GM12878 (cell line): ENCODE results near the gene BRME1. TPM values are rescaled to one million over a fixed set of nuclear protein-coding genes. Genes with fewer than 3 reads are reported as not detected.

Source experiments
- CEBPB ChIP-seq, 2 experiments: fragments of 150-350 bp in 1 of 2; IDR thresholded peaks; 2 replicates each; pipeline ENCODE4 v1.6.1; 2012 to 2014; ENCODE audit warnings: low read depth in 2 of 2, low read length in 2 of 2, borderline replicate concordance in 1 of 2, inconsistent platforms in 1 of 2
- HDAC6 ChIP-seq: fragments of 200-600 bp; sonication (generic); IDR thresholded peaks from one replicate; pipeline ENCODE4 v1.8.0; 2017; ENCODE audit warnings: antibody characterized with exemption; ENCODE audit not compliant: unreplicated experiment
- IRF4 ChIP-seq: IDR thresholded peaks from 2 replicates; pipeline ENCODE4 v1.6.1; 2011; ENCODE audit warnings: low read depth, low read length
- JUNB ChIP-seq: IDR thresholded peaks from 2 replicates; pipeline ENCODE4 v1.6.1; 2016; ENCODE audit warnings: antibody characterized with exemption, mild to moderate bottlenecking
- JUND ChIP-seq: IDR thresholded peaks from 2 replicates; pipeline ENCODE4 v1.6.1; 2012; ENCODE audit warnings: low read depth, mild to moderate bottlenecking, low read length, improper control_type of control experiment, moderate library complexity
- KDM1A ChIP-seq: fragments of 200-600 bp; sonication (generic); IDR thresholded peaks from 2 replicates; pipeline ENCODE4 v1.6.1; 2016; ENCODE audit warnings: borderline replicate concordance
- KLF5 ChIP-seq: fragments of 450-650 bp; IDR thresholded peaks from 2 replicates; pipeline ENCODE4 v1.6.1; 2014; ENCODE audit warnings: mild to moderate bottlenecking; ENCODE audit not compliant: partially characterized antibody
- MEF2A ChIP-seq: IDR thresholded peaks from 2 replicates; pipeline ENCODE4 v1.6.1; 2011; ENCODE audit warnings: low read depth, mild to moderate bottlenecking, low read length, moderate library complexity; ENCODE audit not compliant: insufficient read depth
- MYB ChIP-seq: fragments of 150-350 bp; IDR thresholded peaks from 2 replicates; pipeline ENCODE4 v1.6.1; 2014; ENCODE audit warnings: mild to moderate bottlenecking, low read depth, low read length, borderline replicate concordance
- MYC ChIP-seq: IDR thresholded peaks from 2 replicates; pipeline ENCODE4 v1.6.1; 2011; ENCODE audit warnings: mild to moderate bottlenecking, low read length, moderate library complexity, inconsistent platforms; ENCODE audit not compliant: insufficient read depth, insufficient replicate concordance, insufficient read length, severe bottlenecking
- NBN ChIP-seq: fragments of 450-650 bp; IDR thresholded peaks from 2 replicates; pipeline ENCODE4 v1.6.1; 2016
- NFYB ChIP-seq: IDR thresholded peaks from 2 replicates; pipeline ENCODE4 v1.6.1; 2011; ENCODE audit warnings: low read depth, mild to moderate bottlenecking, low read length, improper control_type of control experiment, moderate library complexity; ENCODE audit not compliant: insufficient read depth
- PKNOX1 ChIP-seq: fragments of 450-650 bp; IDR thresholded peaks from 2 replicates; pipeline ENCODE4 v1.6.1; 2016; ENCODE audit warnings: mild to moderate bottlenecking
- RELA ChIP-seq: fragments of 450-650 bp; IDR thresholded peaks from 2 replicates; pipeline ENCODE4 v1.8.0; 2014; ENCODE audit warnings: borderline replicate concordance; ENCODE audit not compliant: partially characterized antibody
- TAF1 ChIP-seq: IDR thresholded peaks from 2 replicates; pipeline ENCODE4 v1.6.1; 2011; ENCODE audit warnings: mild to moderate bottlenecking, low read depth, low read length, borderline replicate concordance
- TARDBP ChIP-seq: IDR thresholded peaks from 2 replicates; pipeline ENCODE4 v1.6.1; 2016; ENCODE audit warnings: borderline replicate concordance
- TBL1XR1 ChIP-seq: IDR thresholded peaks from 2 replicates; pipeline ENCODE4 v1.6.1; 2012; ENCODE audit warnings: low read depth, low read length, improper control_type of control experiment
- ZNF217 ChIP-seq: fragments of 450-650 bp; IDR thresholded peaks from 2 replicates; pipeline ENCODE4 v1.6.1; 2017; ENCODE audit warnings: antibody characterized with exemption, mild to moderate bottlenecking
- polyA plus RNA-seq, 11 experiments: library from polyadenylated mRNA; depleted of rRNA in 4 of 11; unstranded in 6 of 11; stranded (reverse) in 5 of 11; fragments of >200 nt; fragmentation: Nextera tagmentation in 4 of 11; fragmentation: Illumina TruSeq in 1 of 11; extraction: Ambion mirVana in 4 of 11; extraction: Trizol in 1 of 11; gene quantifications; 1 replicate in 1 of 11; 2 replicates in 10 of 11; pipeline versions ENCODE4 v1.2.1 to v1.2.3, GENCODE V29; 2011 to 2016; ENCODE audit warnings: inconsistent platforms in 2 of 11, missing spikeins in 2 of 11, low read depth in 1 of 11
- total RNA-seq, 4 experiments: library from RNA; depleted of rRNA in 3 of 4; stranded (reverse); fragments of >200 nt in 3 of 4; fragmentation: Illumina TruSeq in 1 of 4; extraction: Trizol in 1 of 4; gene quantifications; 2 replicates each; pipeline versions ENCODE4 v1.2.1 to v1.2.3, GENCODE V29; 2013 to 2021
- TF ChIP-seq, protein P1 (sequence below): fragments of 450-650 bp; formaldehyde crosslinking; IDR thresholded peaks from 2 replicates; pipeline ENCODE4 v1.4.0; 2020; ENCODE audit warnings: mild to moderate bottlenecking, moderate library complexity
- TF ChIP-seq, protein P2 (sequence below): IDR thresholded peaks from 2 replicates; pipeline ENCODE4 v1.6.1; 2011; ENCODE audit warnings: mild to moderate bottlenecking, low read depth, low read length, moderate library complexity; ENCODE audit not compliant: insufficient replicate concordance
- TF ChIP-seq, protein P3 (sequence below): fragments of 450-650 bp; IDR thresholded peaks from 2 replicates; pipeline ENCODE4 v1.6.1; 2017; ENCODE audit warnings: mild to moderate bottlenecking, low read depth, inconsistent platforms; ENCODE audit not compliant: poor library complexity, severe bottlenecking

Gene BRME1
- total and polyA plus RNA-seq, 10 of the 15 experiments (the other 5 are each of a cell fraction or from before 2014, with no cell fraction given), result 0.07 to 2.2 (median 1.1) TPM; not detected in 1

DNA sequence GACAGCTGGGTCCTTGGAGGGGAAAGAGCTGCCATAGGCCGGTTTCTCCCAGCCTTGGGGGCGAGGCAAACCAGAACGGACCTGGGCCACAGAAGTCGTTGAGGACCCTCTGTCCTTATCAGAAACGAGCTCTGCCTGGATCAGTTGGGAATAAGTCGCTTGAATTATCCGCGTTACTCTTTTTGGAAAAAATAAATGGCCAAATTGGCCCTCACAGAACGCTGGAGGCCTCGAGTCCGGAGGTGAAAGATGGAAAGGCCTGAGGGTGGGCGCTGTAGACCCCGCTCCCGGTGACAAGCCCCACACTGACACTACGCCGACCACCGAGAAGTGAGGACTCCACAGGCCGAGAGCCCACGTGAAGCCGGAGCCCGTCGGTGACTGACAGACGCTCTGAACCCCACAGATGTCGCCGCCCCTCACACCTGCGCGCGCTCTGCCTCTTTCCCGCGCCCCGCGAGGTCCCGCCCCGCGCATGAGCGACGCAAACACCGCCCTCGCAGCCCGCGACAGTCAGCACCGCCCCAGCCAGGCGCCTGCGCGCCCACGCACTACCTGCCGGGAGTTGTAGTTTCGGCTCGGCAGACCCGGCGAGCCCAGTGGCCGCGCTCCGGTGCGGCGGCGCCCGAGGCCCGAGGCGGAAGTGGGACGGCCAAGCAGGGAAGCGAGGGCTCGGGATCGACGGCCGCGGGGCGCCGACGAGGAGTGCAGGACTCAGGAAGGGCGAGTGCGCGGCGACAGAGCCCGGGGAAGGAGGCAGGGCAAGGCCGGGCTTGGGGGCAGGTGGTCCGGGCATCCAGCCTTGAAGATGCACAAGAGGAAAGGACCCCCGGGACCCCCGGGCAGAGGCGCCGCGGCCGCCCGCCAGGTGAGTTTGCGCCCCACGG, at the start of gene BRME1, which contains the start of gene CC2D1A (continued):
- TF ChIP-seq, protein P1, sequence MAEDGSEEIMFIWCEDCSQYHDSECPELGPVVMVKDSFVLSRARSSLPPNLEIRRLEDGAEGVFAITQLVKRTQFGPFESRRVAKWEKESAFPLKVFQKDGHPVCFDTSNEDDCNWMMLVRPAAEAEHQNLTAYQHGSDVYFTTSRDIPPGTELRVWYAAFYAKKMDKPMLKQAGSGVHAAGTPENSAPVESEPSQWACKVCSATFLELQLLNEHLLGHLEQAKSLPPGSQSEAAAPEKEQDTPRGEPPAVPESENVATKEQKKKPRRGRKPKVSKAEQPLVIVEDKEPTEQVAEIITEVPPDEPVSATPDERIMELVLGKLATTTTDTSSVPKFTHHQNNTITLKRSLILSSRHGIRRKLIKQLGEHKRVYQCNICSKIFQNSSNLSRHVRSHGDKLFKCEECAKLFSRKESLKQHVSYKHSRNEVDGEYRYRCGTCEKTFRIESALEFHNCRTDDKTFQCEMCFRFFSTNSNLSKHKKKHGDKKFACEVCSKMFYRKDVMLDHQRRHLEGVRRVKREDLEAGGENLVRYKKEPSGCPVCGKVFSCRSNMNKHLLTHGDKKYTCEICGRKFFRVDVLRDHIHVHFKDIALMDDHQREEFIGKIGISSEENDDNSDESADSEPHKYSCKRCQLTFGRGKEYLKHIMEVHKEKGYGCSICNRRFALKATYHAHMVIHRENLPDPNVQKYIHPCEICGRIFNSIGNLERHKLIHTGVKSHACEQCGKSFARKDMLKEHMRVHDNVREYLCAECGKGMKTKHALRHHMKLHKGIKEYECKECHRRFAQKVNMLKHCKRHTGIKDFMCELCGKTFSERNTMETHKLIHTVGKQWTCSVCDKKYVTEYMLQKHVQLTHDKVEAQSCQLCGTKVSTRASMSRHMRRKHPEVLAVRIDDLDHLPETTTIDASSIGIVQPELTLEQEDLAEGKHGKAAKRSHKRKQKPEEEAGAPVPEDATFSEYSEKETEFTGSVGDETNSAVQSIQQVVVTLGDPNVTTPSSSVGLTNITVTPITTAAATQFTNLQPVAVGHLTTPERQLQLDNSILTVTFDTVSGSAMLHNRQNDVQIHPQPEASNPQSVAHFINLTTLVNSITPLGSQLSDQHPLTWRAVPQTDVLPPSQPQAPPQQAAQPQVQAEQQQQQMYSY (CRISPR knock-in tag), result no peak
- TF ChIP-seq JUNB (no peak), TBL1XR1 (no peak), ZNF217 (no peak), MYC (no peak), MYB (no peak), CEBPB (IDR thresholded peaks at IDR 0.05; ENCODE audit: borderline replicate concordance in 1 of 2, low read depth in 2 of 2, low read length in 2 of 2) (no peak), PKNOX1 (peak; percentile 95), IRF4 (no peak), HDAC6 (no peak), JUND (no peak), TARDBP (no peak; the same call in 1 of the 2 replicates), NBN (no peak), KDM1A (no peak), TAF1 (no peak), MEF2A (no peak), KLF5 (no peak), NFYB (no peak), RELA (no peak)
- TF ChIP-seq, protein P2, sequence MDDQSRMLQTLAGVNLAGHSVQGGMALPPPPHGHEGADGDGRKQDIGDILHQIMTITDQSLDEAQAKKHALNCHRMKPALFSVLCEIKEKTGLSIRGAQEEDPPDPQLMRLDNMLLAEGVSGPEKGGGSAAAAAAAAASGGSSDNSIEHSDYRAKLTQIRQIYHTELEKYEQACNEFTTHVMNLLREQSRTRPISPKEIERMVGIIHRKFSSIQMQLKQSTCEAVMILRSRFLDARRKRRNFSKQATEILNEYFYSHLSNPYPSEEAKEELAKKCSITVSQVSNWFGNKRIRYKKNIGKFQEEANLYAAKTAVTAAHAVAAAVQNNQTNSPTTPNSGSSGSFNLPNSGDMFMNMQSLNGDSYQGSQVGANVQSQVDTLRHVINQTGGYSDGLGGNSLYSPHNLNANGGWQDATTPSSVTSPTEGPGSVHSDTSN, result peak; percentile 87
- TF ChIP-seq, protein P3, sequence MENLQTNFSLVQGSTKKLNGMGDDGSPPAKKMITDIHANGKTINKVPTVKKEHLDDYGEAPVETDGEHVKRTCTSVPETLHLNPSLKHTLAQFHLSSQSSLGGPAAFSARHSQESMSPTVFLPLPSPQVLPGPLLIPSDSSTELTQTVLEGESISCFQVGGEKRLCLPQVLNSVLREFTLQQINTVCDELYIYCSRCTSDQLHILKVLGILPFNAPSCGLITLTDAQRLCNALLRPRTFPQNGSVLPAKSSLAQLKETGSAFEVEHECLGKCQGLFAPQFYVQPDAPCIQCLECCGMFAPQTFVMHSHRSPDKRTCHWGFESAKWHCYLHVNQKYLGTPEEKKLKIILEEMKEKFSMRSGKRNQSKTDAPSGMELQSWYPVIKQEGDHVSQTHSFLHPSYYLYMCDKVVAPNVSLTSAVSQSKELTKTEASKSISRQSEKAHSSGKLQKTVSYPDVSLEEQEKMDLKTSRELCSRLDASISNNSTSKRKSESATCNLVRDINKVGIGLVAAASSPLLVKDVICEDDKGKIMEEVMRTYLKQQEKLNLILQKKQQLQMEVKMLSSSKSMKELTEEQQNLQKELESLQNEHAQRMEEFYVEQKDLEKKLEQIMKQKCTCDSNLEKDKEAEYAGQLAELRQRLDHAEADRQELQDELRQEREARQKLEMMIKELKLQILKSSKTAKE, result no peak
